Neural progenitor cell (in vitro differentiated cells): ENCODE measurements around the gene SMOC2.

Experiments used
- CTCF ChIP-seq: fragments of 200-600 bp; sonication (generic); IDR thresholded peaks from 2 replicates; pipeline ENCODE4 v1.5.1; 2017; ENCODE audit warnings: antibody characterized with exemption, mild to moderate bottlenecking
- EZH2 ChIP-seq: fragments of 200-600 bp; sonication (generic); IDR thresholded peaks from 2 replicates; pipeline ENCODE4 v1.6.1; 2017; ENCODE audit warnings: antibody characterized with exemption, mild to moderate bottlenecking, moderate library complexity
- EZH2phosphoT487 ChIP-seq: fragments of 200-600 bp; sonication (generic); IDR thresholded peaks from 2 replicates; pipeline ENCODE4 v1.6.1; 2017; ENCODE audit warnings: antibody characterized with exemption

GRCh38 chr6:168404560-168404959 is 36.4 kb upstream of the SMOC2 start:
- no peak for TF ChIP-seq CTCF
- no peak for TF ChIP-seq EZH2
- no peak for TF ChIP-seq EZH2phosphoT487
